ENCODE measurements around the gene JMJD4.

The JMJD4 gene

GRCh38 chr1:227748496-227749182 lies 13.5 kb upstream of the JMJD4 start:
- DNase-seq: no peak

GRCh38 chr1:227747948-227748495 lies 12.9 kb upstream of the JMJD4 start:
- DNase-seq: no peak

GRCh38 chr1:227747382-227747781 lies 12.3 kb upstream of the JMJD4 start:
- no peak for DNase-seq

GRCh38 chr1:227746676-227747075 lies 11.6 kb upstream of the JMJD4 start:
- no peak for DNase-seq

- DNase-seq: no peak
Measured at GRCh38 chr1:227745568-227746265, 10.6 kb upstream of the JMJD4 start.

GRCh38 chr1:227744668-227745067 lies 9.6 kb upstream of the JMJD4 start:
- no peak for DNase-seq

- no peak for DNase-seq
Measured at GRCh38 chr1:227742738-227743715, 7.9 kb upstream of the JMJD4 start.

- no peak for DNase-seq
Measured at GRCh38 chr1:227741166-227741870, 6.2 kb upstream of the JMJD4 start.

GRCh38 chr1:227740401-227740960 lies 5.4 kb upstream of the JMJD4 start:
- DNase-seq: no peak

GRCh38 chr1:227739636-227740035 lies 4.5 kb upstream of the JMJD4 start:
- no peak for DNase-seq

GRCh38 chr1:227738820-227739219 lies 3.7 kb upstream of the JMJD4 start:
- no peak for DNase-seq

- no peak for DNase-seq
Measured at GRCh38 chr1:227736814-227737432, 1.8 kb upstream of the JMJD4 start.

GRCh38 chr1:227735539-227736285 lies 610 bp upstream of the JMJD4 start:
- no peak for DNase-seq

GRCh38 chr1:227734546-227734855 lies 601 bp downstream of the JMJD4 start:
- no peak for DNase-seq

- no peak for DNase-seq
Measured at GRCh38 chr1:227733751-227734545, 1.2 kb downstream of the JMJD4 start.

- no peak for DNase-seq
Measured at GRCh38 chr1:227733309-227733705, 1.8 kb downstream of the JMJD4 start.

- DNase-seq: no peak
Measured at GRCh38 chr1:227732586-227733308, 2.4 kb downstream of the JMJD4 start.

- no peak for DNase-seq
Measured at GRCh38 chr1:227731696-227732585, 3.2 kb downstream of the JMJD4 start.
